Measurements from ENCODE around the gene HOXD1.

HOXD1 gene

GRCh38 chr2:176187200-176187898 lies 1.1 kb upstream of the HOXD1 start:
- Histone ChIP-seq H3K4me1 (ENCODE audit: control insufficient read depth, insufficient read depth, low read length) (peaks cover 12% of the 10 kb centered on the region), H3K4me3 (ENCODE audit: low read length) (no peak overlapping the region), H3K9me3 (ENCODE audit: control insufficient read depth, low read length) (no peaks in the 10 kb centered on the region), H3K27me3 (ENCODE audit: control insufficient read depth, insufficient read depth, low read length) (peaks cover 76% of the 10 kb centered on the region), H3K36me3 (ENCODE audit: control insufficient read depth, insufficient read depth, low read length) (no peaks in the 10 kb centered on the region), H3K9ac (ENCODE audit: low read length) (no peak overlapping the region)

DNA sequence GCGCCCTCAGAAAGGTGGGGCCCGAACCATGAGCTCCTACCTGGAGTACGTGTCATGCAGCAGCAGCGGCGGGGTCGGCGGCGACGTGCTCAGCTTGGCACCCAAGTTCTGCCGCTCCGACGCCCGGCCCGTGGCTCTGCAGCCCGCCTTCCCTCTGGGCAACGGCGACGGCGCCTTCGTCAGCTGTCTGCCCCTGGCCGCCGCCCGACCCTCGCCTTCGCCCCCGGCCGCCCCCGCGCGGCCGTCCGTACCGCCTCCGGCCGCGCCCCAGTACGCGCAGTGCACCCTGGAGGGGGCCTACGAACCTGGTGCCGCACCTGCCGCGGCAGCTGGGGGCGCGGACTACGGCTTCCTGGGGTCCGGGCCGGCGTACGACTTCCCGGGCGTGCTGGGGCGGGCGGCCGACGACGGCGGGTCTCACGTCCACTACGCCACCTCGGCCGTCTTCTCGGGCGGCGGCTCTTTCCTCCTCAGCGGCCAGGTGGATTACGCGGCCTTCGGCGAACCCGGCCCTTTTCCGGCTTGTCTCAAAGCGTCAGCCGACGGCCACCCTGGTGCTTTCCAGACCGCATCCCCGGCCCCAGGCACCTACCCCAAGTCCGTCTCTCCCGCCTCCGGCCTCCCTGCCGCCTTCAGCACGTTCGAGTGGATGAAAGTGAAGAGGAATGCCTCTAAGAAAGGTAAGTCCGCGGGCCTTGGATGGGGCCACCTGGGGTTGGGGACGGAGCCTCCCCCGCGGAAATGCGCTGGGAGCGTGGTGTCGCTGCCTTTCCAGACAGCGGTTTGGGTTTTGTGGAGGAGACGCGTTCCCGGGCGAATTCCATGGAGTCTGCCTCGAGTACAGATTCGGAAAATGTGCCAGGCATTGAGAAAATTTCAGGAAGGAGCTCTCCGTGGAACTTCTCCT lies 559 bp downstream of the HOXD1 start:
- H3K27me3 ChIP-seq (ENCODE audit: control insufficient read depth, insufficient read depth, low read length), result peaks cover 75% of the 10 kb centered on the region
- H3K9ac ChIP-seq (ENCODE audit: low read length), result no peak overlapping the region
- H3K4me3 ChIP-seq (ENCODE audit: low read length), result no peak overlapping the region
- no peaks in the 10 kb centered on the region for H3K36me3 ChIP-seq (ENCODE audit: control insufficient read depth, insufficient read depth, low read length)
- no peaks in the 10 kb centered on the region for H3K9me3 ChIP-seq (ENCODE audit: control insufficient read depth, low read length)
- peaks cover 12% of the 10 kb centered on the region for H3K4me1 ChIP-seq (ENCODE audit: control insufficient read depth, insufficient read depth, low read length)

- H3K4me1 ChIP-seq (ENCODE audit: control insufficient read depth, insufficient read depth, low read length), result peaks cover 12% of the 10 kb centered on the region
- no peaks in the 10 kb centered on the region for H3K36me3 ChIP-seq (ENCODE audit: control insufficient read depth, insufficient read depth, low read length)
- H3K4me3 ChIP-seq (ENCODE audit: low read length), result no peak overlapping the region
- H3K27me3 ChIP-seq (ENCODE audit: control insufficient read depth, insufficient read depth, low read length), result peaks cover 74% of the 10 kb centered on the region
- H3K9me3 ChIP-seq (ENCODE audit: control insufficient read depth, low read length), result no peaks in the 10 kb centered on the region
- no peak overlapping the region for H3K9ac ChIP-seq (ENCODE audit: low read length)
These were observed 1.5 kb downstream of the HOXD1 start for GRCh38 chr2:176189681-176190641.

- peaks cover 70% of the 10 kb centered on the region for H3K27me3 ChIP-seq (ENCODE audit: control insufficient read depth, insufficient read depth, low read length)
- no peaks in the 10 kb centered on the region for H3K36me3 ChIP-seq (ENCODE audit: control insufficient read depth, insufficient read depth, low read length)
- peaks cover 12% of the 10 kb centered on the region for H3K4me1 ChIP-seq (ENCODE audit: control insufficient read depth, insufficient read depth, low read length)
- no peaks in the 10 kb centered on the region for H3K9me3 ChIP-seq (ENCODE audit: control insufficient read depth, low read length)
- H3K9ac ChIP-seq (ENCODE audit: low read length), result no peak overlapping the region
- no peak overlapping the region for H3K4me3 ChIP-seq (ENCODE audit: low read length)
These were observed 3.9 kb downstream of the HOXD1 start for GRCh38 chr2:176192351-176192750.

GRCh38 chr2:176193048-176193447 lies 4.6 kb downstream of the HOXD1 start:
- Histone ChIP-seq H3K4me3 (ENCODE audit: low read length) (no peak overlapping the region), H3K27me3 (ENCODE audit: control insufficient read depth, insufficient read depth, low read length) (peaks cover 63% of the 10 kb centered on the region), H3K9ac (ENCODE audit: low read length) (no peak overlapping the region), H3K4me1 (ENCODE audit: control insufficient read depth, insufficient read depth, low read length) (peaks cover 12% of the 10 kb centered on the region), H3K9me3 (ENCODE audit: control insufficient read depth, low read length) (no peaks in the 10 kb centered on the region), H3K36me3 (ENCODE audit: control insufficient read depth, insufficient read depth, low read length) (no peaks in the 10 kb centered on the region)

DNA sequence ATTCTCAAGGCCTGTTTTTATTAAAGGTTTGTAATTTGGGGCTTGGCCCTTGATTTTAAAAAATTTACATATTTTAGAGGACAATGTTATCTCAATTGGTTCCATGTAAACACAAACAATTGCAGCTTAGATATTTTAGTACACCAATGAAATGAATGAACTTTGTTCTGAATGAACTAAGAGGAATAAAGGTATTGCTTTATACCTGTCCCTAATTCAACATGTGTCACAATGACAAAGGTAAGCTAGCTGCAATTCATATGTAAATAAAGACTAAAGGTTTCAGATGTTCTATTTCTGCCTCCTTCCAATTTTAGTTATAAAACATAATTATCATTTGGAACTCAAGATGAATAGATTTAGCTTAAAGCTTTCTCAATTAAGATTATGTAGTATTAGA lies 11.4 kb downstream of the HOXD1 start:
- H3K27me3 ChIP-seq (ENCODE audit: control insufficient read depth, insufficient read depth, low read length), result peaks cover 9% of the 10 kb centered on the region
- no peaks in the 10 kb centered on the region for H3K4me1 ChIP-seq (ENCODE audit: control insufficient read depth, insufficient read depth, low read length)
- H3K9me3 ChIP-seq (ENCODE audit: control insufficient read depth, low read length), result no peaks in the 10 kb centered on the region
- no peaks in the 10 kb centered on the region for H3K36me3 ChIP-seq (ENCODE audit: control insufficient read depth, insufficient read depth, low read length)
- H3K9ac ChIP-seq (ENCODE audit: low read length), result no peak overlapping the region
- no peak overlapping the region for H3K4me3 ChIP-seq (ENCODE audit: low read length)

- no peaks in the 10 kb centered on the region for H3K9me3 ChIP-seq (ENCODE audit: control insufficient read depth, low read length)
- no peak overlapping the region for H3K4me3 ChIP-seq (ENCODE audit: low read length)
- no peaks in the 10 kb centered on the region for H3K4me1 ChIP-seq (ENCODE audit: control insufficient read depth, insufficient read depth, low read length)
- peaks cover 7% of the 10 kb centered on the region for H3K27me3 ChIP-seq (ENCODE audit: control insufficient read depth, insufficient read depth, low read length)
- H3K9ac ChIP-seq (ENCODE audit: low read length), result no peak overlapping the region
- no peaks in the 10 kb centered on the region for H3K36me3 ChIP-seq (ENCODE audit: control insufficient read depth, insufficient read depth, low read length)
These were observed 12.5 kb downstream of the HOXD1 start for GRCh38 chr2:176200971-176201370.

GRCh38 chr2:176202491-176202890 lies 14.0 kb downstream of the HOXD1 start:
- Histone ChIP-seq H3K9me3 (ENCODE audit: control insufficient read depth, low read length) (no peaks in the 10 kb centered on the region), H3K36me3 (ENCODE audit: control insufficient read depth, insufficient read depth, low read length) (no peaks in the 10 kb centered on the region), H3K27me3 (ENCODE audit: control insufficient read depth, insufficient read depth, low read length) (no peaks in the 10 kb centered on the region), H3K4me1 (ENCODE audit: control insufficient read depth, insufficient read depth, low read length) (no peaks in the 10 kb centered on the region), H3K9ac (ENCODE audit: low read length) (no peak overlapping the region), H3K4me3 (ENCODE audit: low read length) (no peak overlapping the region)

GRCh38 chr2:176205126-176205525 lies 16.7 kb downstream of the HOXD1 start:
- no peaks in the 10 kb centered on the region for H3K4me1 ChIP-seq (ENCODE audit: control insufficient read depth, insufficient read depth, low read length)
- no peaks in the 10 kb centered on the region for H3K9me3 ChIP-seq (ENCODE audit: control insufficient read depth, low read length)
- no peak overlapping the region for H3K4me3 ChIP-seq (ENCODE audit: low read length)
- H3K9ac ChIP-seq (ENCODE audit: low read length), result no peak overlapping the region
- H3K36me3 ChIP-seq (ENCODE audit: control insufficient read depth, insufficient read depth, low read length), result no peaks in the 10 kb centered on the region
- H3K27me3 ChIP-seq (ENCODE audit: control insufficient read depth, insufficient read depth, low read length), result no peaks in the 10 kb centered on the region

GRCh38 chr2:176206136-176206535 lies 17.7 kb downstream of the HOXD1 start:
- Histone ChIP-seq H3K4me1 (ENCODE audit: control insufficient read depth, insufficient read depth, low read length) (no peaks in the 10 kb centered on the region), H3K36me3 (ENCODE audit: control insufficient read depth, insufficient read depth, low read length) (no peaks in the 10 kb centered on the region), H3K27me3 (ENCODE audit: control insufficient read depth, insufficient read depth, low read length) (no peaks in the 10 kb centered on the region), H3K4me3 (ENCODE audit: low read length) (no peak overlapping the region), H3K9ac (ENCODE audit: low read length) (no peak overlapping the region), H3K9me3 (ENCODE audit: control insufficient read depth, low read length) (no peaks in the 10 kb centered on the region)

DNA sequence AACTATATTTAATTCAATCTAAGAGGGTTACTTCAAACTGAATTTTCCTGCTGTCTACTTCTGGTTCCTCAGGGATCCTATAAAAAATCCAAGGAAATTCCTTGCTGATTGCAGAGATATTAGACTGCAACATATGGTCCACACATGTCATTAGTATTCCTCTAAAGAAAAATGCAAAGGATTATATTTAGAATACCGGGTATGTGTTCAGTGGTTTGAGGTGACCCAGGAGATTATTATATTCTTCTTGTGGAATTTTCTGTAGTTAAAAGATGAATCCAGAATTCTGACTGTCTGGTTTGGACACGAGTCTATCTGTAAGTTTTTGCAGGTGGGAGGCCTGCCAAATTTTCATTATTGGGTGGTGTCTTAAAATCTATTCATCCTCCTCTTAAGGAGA lies 18.2 kb downstream of the HOXD1 start:
- Histone ChIP-seq H3K27me3 (ENCODE audit: control insufficient read depth, insufficient read depth, low read length) (no peaks in the 10 kb centered on the region), H3K36me3 (ENCODE audit: control insufficient read depth, insufficient read depth, low read length) (no peaks in the 10 kb centered on the region)

More for the DNA sequence above, 18.2 kb downstream of the HOXD1 start:
- H3K9ac ChIP-seq (ENCODE audit: low read length), result no peak overlapping the region
- H3K9me3 ChIP-seq (ENCODE audit: control insufficient read depth, low read length), result no peaks in the 10 kb centered on the region
- no peak overlapping the region for H3K4me3 ChIP-seq (ENCODE audit: low read length)
- no peaks in the 10 kb centered on the region for H3K4me1 ChIP-seq (ENCODE audit: control insufficient read depth, insufficient read depth, low read length)

All from mucosa of stomach (tissue), 1 donor.